GM18498 (cell line): ENCODE measurements around the gene OR6N1.

ENCODE experiments used
- ATAC-seq: cut with Tn5 transposase; IDR thresholded peaks from one replicate; pipeline ENCODE4 v1.9.1; 2021; ENCODE audit warnings: mild to moderate bottlenecking, moderate library complexity; ENCODE audit not compliant: unreplicated experiment

OR6N1 gene

DNA sequence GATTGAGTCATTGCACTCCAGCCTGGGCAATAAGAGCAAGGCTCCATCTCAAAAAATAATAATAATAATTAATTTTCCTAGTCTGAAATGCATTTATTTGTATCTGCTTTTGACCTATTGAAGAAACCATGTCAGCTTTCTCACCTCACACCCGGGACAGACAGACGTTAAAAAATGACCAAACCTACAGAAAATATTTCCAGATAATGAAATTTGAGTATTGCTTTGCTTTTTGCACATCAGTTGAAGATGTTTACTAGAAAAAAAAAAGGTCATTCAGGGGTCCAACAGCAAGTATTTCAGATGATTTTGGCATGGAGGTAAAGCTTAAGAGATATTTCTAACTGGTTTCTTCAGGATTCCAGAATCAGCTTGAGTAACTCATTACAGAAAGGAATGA, 17.6 kb downstream of the OR6N1 start, which contains the start of gene OR6K6:
OR6K6 (plus strand) TSS at position 301 of the 400 bp plus-strand sequence. CDS start 168 bp downstream, outside the sequence.
- no peak for ATAC-seq

DNA sequence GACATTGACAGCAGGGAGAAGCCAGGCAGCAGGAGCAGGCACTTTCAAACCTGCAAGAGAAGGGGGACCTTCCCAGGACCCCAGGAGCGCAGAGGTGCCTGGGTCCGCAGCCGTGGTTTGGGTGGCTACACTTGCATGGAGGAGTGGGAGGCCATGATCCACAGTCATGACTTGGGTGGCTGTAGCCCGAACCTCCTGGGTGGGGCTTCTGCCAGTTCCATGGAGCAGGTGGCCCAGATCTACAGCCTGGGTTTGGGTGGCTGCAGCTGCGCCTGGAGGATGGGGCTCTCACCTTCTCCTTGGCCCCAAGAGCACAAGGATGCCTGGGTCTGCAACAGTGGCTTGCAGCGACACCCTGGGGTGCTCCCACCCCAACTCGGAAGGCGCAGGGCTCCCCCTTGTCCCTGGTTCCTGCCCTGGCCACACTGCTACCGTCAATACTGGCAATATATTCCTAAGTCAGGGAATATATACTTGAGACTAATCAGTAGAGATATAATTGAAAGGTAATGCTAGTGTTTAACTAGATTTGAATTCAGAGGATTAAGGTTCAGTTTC, 19.8 kb downstream of the OR6N1 start:
- ATAC-seq: no peak

DNA sequence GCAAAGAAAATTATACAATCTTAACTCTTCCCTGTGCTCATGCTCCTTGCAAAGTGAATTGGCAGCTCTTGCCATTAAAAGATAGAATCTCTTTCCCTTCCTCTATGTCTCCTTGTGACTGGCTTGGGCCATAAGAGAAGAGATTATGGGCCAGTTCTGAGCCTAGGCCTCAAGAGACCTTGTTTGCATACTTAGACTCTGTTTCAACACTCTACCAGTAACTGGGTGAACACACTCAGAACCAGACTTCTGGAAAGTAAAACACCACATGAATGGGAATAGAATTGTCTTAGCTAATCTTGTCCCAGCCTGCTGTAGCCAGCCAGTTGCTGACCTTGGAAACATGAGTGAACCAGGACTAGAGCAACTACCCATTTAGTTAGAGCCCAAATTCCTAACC, 36.1 kb downstream of the OR6N1 start:
- no peak for ATAC-seq

DNA sequence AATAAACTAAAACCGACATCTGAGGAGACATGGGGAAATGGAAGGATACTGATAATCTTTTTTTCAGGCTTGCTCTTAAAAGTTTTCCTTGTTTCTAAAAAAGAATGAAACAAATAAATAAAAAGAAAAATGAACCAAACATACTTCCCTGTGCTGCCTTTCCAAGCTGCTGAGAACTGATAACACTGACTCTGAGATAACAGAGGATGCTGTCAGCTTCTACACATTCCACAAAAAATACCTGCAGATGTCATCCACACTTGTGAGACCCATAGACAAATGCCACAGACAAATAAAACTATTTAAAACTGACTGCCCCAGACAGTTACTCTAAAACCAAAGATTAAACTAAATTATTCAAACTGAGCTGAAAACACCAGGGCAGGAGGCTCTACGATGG, 39.5 kb downstream of the OR6N1 start:
- no peak for ATAC-seq

DNA sequence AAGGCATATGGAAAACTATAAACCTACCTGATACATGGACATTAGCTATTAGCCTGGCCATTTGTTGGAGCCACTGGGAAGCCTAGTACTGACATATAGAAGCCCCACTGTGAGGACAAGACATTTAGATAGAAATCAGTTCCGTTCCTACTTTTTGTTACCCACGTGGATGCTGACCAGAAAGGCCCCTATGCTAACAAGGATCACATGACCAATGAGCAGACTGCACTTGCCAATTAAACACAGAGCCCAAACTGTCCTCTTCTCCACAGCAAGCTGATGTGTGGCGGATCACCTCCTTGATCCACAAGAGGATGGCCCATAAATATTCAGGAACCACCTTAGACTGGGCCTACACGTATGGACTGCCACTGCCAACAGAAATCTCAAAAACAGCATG, 40.3 kb downstream of the OR6N1 start:
- ATAC-seq: no peak

DNA sequence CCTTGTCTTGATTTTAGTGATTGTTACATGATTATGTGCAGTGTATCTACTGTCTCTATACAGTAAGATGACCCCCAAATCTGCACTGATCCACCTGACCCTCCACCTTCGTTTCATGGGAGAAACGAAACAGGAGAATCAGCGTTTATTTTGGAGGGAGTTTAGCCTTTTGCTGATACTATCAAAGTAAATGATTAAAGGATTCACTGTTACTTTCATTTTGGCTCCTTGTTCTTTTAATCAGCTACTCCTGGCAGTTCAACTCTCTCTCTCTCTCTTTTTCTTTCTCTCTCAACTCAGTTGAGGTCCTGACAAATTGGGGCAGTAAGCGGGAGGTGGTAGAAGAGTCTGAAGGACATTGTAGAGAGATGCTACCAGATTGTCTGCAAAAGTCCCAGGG, 41.5 kb downstream of the OR6N1 start:
- ATAC-seq: no peak

DNA sequence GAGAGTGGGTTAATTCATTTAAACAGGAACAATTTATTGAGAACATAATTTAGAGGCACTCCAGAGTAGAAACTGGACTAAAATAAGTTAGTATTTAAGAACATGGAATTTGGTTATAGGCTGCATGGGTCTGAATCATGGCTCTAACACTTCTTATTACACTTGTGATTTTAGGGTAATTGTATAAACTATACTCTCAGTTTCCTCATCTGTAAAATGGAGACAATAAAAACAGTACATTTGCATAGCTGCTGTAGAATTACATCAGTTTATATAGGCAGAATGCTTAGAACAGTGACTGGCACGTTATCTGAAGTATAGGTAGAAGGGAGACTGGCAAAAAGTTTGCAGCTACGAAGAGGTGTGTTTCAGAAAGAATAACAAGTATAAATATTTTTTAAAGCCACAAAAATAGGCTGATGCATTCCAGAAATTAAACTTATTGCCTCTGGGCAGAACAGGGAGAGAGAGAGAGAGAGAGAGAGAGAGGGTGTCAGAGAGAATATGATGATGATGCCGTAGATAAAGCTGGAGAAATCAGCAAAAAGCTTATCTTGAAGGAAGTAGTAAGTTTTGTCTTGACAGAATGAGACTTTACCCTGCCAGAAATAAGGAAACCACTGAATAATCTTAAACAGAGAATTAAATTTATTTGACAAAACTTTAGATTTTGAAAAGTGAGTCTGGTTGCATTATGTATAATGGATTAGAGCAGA, 43.3 kb downstream of the OR6N1 start:
- ATAC-seq: no peak

DNA sequence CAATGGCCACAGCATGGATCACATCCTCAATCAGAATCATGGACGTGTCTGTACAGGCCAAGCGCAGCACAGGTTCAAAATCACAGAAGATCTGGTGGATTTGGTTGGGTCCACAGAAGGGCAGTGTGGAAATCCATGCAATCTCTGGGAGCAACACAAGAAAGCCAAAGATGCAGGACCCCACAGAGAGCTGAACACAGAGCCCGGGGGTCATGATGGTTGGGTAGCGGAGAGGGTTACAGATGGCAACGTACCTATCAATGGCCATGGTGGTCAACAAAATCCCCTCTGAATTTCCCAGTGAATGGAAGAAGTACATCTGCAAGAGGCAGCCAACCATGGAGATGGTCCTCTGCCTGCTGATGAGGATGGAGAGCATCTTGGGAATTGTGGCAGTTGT, 47.6 kb downstream of the OR6N1 start:
- ATAC-seq: no peak

DNA sequence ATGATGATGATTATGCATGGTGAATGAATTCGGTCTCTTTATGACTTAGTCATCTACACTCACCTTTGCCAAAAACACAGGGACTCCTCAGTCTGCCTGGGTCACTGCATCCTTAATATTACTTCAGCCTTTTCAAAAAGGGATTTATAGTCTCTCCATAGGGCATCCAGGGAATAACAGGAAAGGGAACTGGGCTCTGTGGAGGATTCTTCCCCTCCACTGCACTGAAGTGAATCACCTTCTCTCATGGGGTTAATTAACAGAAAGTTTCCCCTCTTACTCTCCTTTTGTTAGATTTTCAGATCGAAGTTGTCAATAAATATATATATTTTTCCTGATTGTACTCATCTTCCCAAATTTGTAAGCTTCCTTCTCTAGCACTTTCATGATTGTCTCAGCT, 51.4 kb downstream of the OR6N1 start, which contains the start of gene OR6K3:
OR6K3 (minus strand) TSS at position 101 of the 400 bp plus-strand sequence. CDS start 2,605 bp downstream, outside the sequence.
- ATAC-seq: no peak

DNA sequence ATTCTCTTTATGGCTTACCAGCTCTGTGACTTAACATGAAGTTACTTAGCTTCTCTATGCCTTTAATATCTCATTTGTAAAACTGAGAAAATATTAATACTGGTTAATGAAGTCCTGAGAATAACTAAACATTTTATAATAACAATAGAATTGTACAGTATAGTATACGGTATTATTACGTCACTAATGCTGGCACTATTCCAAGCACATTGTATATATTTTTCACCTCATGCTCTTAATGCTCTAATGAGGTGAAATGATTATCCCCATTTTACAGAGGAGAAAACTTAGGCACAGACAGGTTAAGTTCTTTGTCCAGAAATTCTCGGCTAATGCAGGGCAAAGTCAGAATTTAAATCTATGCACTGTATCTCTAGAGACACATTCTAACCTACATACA, 52.3 kb downstream of the OR6N1 start:
- ATAC-seq: no peak

DNA sequence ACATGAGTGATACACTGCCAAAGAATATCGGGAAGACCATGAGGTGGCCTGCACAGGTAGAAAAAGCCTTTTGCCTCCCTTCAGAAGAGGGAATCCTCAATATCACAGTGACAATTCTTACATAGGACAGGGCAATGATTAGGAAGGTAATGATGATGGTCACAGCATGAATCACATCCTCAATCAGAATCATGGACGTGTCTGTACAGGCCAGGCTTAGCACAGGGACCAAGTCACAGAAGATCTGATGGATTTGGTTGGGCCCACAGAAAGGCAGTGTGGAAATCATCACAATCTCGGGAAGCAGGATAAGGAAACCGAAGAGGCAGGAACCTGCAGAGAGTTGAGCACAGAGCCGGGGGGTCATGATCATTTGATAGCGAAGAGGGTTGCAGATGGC, 54.7 kb downstream of the OR6N1 start:
- no peak for ATAC-seq

DNA sequence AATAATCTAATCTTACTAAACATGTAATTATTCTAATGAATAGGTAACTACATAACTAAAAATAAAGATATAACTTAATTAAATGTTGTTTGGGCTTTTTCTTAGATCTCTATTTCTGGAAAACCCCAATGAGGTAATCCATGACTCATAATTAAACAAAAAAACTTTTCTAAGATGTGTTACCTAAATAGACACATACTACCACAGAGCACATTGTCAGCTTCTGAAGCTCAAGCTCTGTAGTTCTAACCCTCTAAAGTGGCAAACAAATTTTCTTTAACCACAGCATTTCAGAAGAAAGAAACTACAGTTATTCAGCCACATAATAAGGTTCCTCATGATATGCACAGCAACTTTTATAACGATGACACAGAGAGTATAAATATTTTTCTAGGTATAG, 55.7 kb downstream of the OR6N1 start:
- ATAC-seq: peak; percentile 54

DNA sequence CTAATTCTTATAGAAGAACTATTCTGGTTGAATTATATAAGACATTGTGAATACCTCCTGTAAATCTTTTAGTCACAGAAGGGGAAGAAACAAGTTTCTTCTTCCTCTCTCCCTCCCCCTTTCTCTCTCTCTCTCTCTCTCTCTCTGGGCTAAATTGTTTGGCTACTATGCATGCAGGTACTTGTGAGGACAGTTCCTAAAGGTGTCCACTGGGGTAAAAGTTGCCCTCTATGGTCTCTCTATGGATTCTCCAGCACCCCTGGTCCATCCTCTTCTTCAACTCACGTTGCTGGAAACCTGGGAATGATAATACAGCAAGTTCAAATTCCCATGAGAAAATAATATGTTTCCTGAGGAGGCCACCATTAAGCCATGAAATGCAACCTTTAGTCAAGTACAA, 57.2 kb downstream of the OR6N1 start:
- no peak for ATAC-seq
